Chondrocyte (in vitro differentiated cells): ENCODE data around the gene TCIRG1. TPM values are rescaled to one million over a fixed set of nuclear protein-coding genes. Genes with fewer than 3 reads are reported as not detected.

Experiments used
- DNase-seq: peaks from one replicate; pipeline ENCODE4 v3.0.0; 2021; ENCODE audit warnings: mixed read lengths, low spot score
- H3K27ac Mint-ChIP-seq: one replicate; pipeline ENCODE4 v1.8.0; 2021; ENCODE audit warnings: mild to moderate bottlenecking, moderate library complexity, mixed read lengths; ENCODE audit not compliant: unreplicated experiment
- H3K27me3 Mint-ChIP-seq: 2 replicates; pipeline ENCODE4 v1.8.0; 2021; ENCODE audit warnings: low read depth, mixed read lengths
- H3K36me3 Mint-ChIP-seq: 2 replicates; pipeline ENCODE4 v1.8.0; 2021; ENCODE audit warnings: low read depth, mixed read lengths
- H3K4me1 Mint-ChIP-seq: 2 replicates; pipeline ENCODE4 v1.8.0; 2021; ENCODE audit warnings: low read depth, mild to moderate bottlenecking, mixed read lengths
- H3K4me3 Mint-ChIP-seq: one replicate; pipeline ENCODE4 v1.8.0; 2021; ENCODE audit warnings: mild to moderate bottlenecking, moderate library complexity, mixed read lengths; ENCODE audit not compliant: unreplicated experiment
- H3K9me3 Mint-ChIP-seq: 2 replicates; pipeline ENCODE4 v1.8.0; 2021; ENCODE audit warnings: low read depth, mixed read lengths
- total RNA-seq: library from RNA; stranded (reverse); gene quantifications from 3 replicates; pipeline ENCODE4 v1.2.1, GENCODE V29; 2021
- TF ChIP-seq, protein P1 (sequence below): fragments of 200-600 bp; sonication (generic); IDR thresholded peaks from 2 replicates; pipeline ENCODE4 v1.5.0; 2021; ENCODE audit warnings: antibody characterized with exemption, mild to moderate bottlenecking, moderate library complexity

TCIRG1 gene
- total RNA-seq, 1 donor from 2014 or later: 73.2 TPM

DNA sequence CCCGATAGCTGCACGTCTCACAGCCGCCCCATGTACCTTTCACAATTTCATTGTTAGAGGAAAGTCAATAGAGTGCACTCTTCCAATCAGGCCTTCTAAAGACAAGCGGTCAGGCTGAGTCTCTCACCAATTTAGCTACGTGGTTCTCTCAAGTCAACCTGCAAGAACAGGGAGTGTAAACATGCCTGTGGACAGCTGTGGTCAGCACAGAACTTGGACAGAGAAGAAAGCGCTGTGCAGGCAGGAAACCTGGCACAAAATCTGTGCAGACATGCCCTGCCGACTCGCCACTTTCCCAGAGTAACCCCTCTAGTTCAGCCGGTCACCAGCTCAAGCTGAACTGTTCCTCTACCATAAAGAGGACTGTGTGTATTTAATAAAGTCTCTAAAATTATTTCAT lies 42.9 kb downstream of the TCIRG1 start:
- TF ChIP-seq, protein P1, sequence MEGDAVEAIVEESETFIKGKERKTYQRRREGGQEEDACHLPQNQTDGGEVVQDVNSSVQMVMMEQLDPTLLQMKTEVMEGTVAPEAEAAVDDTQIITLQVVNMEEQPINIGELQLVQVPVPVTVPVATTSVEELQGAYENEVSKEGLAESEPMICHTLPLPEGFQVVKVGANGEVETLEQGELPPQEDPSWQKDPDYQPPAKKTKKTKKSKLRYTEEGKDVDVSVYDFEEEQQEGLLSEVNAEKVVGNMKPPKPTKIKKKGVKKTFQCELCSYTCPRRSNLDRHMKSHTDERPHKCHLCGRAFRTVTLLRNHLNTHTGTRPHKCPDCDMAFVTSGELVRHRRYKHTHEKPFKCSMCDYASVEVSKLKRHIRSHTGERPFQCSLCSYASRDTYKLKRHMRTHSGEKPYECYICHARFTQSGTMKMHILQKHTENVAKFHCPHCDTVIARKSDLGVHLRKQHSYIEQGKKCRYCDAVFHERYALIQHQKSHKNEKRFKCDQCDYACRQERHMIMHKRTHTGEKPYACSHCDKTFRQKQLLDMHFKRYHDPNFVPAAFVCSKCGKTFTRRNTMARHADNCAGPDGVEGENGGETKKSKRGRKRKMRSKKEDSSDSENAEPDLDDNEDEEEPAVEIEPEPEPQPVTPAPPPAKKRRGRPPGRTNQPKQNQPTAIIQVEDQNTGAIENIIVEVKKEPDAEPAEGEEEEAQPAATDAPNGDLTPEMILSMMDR: no peak
- Mint-ChIP-seq H3K27ac (no peak overlapping the region), H3K36me3 (peaks cover 10% of the 10 kb centered on the region), H3K4me3 (no peak overlapping the region), H3K9me3 (no peaks in the 10 kb centered on the region), H3K27me3 (no peaks in the 10 kb centered on the region), H3K4me1 (no peaks in the 10 kb centered on the region)
- DNase-seq: no peak

DNA sequence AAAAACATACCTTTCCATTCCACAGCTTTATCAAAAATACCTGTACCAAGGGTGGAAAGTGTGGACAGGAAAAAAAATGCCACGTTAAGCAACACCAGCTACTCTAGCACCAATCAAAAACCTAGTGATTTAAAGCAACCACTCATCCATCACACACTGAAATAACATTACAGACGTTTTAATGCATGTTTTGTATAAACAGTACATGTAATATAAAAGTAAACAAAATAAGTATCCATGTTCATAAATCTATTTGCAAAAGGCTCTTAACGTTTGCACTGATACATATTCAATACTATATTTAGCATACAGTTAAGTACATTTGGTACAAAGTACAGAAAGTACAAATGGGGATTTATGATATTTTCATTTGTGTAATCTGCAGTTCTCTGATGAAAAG lies 43.7 kb downstream of the TCIRG1 start:
- no peak overlapping the region for H3K4me3 Mint-ChIP-seq
- H3K36me3 Mint-ChIP-seq: peaks cover 9% of the 10 kb centered on the region
- no peaks in the 10 kb centered on the region for H3K27me3 Mint-ChIP-seq
- no peaks in the 10 kb centered on the region for H3K4me1 Mint-ChIP-seq
- H3K27ac Mint-ChIP-seq: no peak overlapping the region
- DNase-seq: no peak
- no peaks in the 10 kb centered on the region for H3K9me3 Mint-ChIP-seq
- TF ChIP-seq, protein P1: no peak

DNA sequence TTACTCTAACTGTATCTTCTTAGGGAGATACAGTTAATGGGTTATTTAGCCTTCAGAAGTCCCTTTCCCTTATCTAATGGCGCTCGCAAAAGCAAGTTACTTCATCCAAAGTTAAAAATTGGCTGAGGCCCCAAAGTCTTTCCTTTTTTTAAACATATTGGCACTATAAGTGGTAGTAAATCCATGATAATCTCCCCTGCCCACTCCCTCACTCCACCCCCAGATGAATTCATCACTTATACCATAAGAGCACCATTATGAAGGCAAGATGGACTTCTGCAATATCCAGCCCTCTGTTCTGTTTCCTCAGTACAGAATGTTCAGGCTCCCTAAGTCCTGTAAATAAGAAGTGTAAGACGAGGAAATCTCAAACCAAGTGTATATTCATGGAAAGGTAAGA lies 44.7 kb downstream of the TCIRG1 start:
- Mint-ChIP-seq H3K36me3 (peaks cover 7% of the 10 kb centered on the region), H3K4me1 (no peaks in the 10 kb centered on the region), H3K27ac (no peak overlapping the region), H3K4me3 (no peak overlapping the region), H3K27me3 (no peaks in the 10 kb centered on the region), H3K9me3 (no peaks in the 10 kb centered on the region)
- TF ChIP-seq, protein P1: no peak
- DNase-seq: no peak

DNA sequence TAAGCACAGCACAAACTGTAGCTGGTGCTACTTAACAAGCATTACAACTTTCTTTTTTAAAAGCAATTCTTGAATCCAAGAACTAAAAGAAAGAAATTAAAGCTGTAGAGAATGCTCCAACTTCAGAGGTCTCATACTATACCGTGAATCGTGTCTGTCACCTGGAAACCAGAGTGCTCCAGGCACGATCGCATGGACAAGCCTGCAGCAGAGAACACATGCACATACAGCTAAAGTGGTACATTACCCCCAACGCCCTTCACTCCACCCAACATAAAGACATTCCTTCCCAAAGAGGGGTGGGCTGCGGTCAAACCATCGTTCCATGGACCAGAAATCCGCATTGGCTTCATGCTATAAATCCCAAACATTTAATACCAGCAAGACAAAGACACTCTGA lies 50.9 kb downstream of the TCIRG1 start:
- Mint-ChIP-seq H3K4me3 (no peak overlapping the region), H3K27me3 (no peaks in the 10 kb centered on the region), H3K9me3 (no peaks in the 10 kb centered on the region), H3K36me3 (no peaks in the 10 kb centered on the region), H3K27ac (no peak overlapping the region), H3K4me1 (peaks cover 13% of the 10 kb centered on the region)
- no peak for DNase-seq
- TF ChIP-seq, protein P1: no peak

DNA sequence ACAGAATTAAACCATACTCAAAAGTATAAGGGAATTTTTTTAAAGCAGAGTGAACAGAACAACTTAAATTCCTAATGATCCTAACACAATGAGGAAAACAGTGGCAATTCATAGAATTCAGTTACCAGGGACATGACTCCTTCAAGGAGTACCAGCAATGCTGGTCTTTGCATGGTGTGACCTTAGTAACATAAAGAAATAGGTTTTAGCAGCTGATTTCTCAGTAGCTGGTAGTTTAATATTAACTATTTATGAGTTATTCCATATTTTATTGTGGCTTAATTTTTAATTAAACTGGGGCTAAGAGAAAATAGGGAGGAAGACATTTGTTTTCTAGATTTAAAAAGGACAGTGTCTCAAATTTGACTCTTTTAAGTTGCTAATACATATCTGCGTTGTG lies 51.5 kb downstream of the TCIRG1 start:
- Mint-ChIP-seq H3K27ac (no peak overlapping the region), H3K4me3 (no peak overlapping the region)

More for the DNA sequence above, 51.5 kb downstream of the TCIRG1 start:
- peaks cover 13% of the 10 kb centered on the region for H3K4me1 Mint-ChIP-seq
- no peaks in the 10 kb centered on the region for H3K9me3 Mint-ChIP-seq
- H3K27me3 Mint-ChIP-seq: no peaks in the 10 kb centered on the region
- TF ChIP-seq, protein P1: no peak
- no peak for DNase-seq
- no peaks in the 10 kb centered on the region for H3K36me3 Mint-ChIP-seq
